ENCODE results near the gene MCEMP1.

DNA sequence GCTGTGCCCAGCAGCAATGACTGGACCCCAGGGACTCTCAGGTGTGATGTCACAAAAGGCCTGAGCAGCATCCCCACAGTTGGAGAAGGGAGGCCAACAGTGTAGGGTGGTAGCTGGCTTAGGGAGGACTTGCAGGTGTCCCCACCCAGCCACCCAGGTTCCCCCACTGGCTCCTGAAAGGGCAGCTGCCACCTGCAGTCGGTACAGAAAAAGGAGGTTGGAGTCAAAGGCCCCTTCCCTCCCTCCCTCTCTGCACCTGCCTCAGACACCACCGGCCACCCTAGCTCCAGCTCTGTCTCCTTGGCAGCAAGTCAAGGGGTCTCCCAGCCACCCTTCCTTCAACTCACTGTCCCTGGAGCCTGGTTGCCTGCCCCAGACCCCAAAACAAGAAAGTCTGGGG lies 43.2 kb upstream of the MCEMP1 start, which contains the start of gene PCP2:
- TF ChIP-seq, protein P1, sequence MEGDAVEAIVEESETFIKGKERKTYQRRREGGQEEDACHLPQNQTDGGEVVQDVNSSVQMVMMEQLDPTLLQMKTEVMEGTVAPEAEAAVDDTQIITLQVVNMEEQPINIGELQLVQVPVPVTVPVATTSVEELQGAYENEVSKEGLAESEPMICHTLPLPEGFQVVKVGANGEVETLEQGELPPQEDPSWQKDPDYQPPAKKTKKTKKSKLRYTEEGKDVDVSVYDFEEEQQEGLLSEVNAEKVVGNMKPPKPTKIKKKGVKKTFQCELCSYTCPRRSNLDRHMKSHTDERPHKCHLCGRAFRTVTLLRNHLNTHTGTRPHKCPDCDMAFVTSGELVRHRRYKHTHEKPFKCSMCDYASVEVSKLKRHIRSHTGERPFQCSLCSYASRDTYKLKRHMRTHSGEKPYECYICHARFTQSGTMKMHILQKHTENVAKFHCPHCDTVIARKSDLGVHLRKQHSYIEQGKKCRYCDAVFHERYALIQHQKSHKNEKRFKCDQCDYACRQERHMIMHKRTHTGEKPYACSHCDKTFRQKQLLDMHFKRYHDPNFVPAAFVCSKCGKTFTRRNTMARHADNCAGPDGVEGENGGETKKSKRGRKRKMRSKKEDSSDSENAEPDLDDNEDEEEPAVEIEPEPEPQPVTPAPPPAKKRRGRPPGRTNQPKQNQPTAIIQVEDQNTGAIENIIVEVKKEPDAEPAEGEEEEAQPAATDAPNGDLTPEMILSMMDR (IDR thresholded peaks at IDR 0.05) = no peak
- TF ChIP-seq POLR2A (IDR thresholded peaks at IDR 0.05) = no peak

All from adrenal gland (tissue), 5 donors.